ENCODE data around the gene ANKRD11. TPM values are rescaled to one million over a fixed set of nuclear protein-coding genes. Genes with fewer than 3 reads are reported as not detected.

The ANKRD11 gene
- total RNA-seq, 1 experiment from 2014 or later, result 297 TPM

- no TSS peak for BruUV-seq (replicated peaks)
- no peak overlapping the region for H3K4me3 ChIP-seq (ENCODE audit: low read depth, low read length)
- DNase-seq, result peak; percentile 76 to 83
- Mint-ChIP-seq H3K27me3 (ENCODE audit: insufficient read depth, unreplicated experiment) (no peaks in the 10 kb centered on the region), H3K27ac (ENCODE audit: unreplicated experiment) (peak overlapping the region; percentile 19), H3K36me3 (ENCODE audit: insufficient read depth, unreplicated experiment) (peaks cover 94% of the 10 kb centered on the region), H3K4me3 (ENCODE audit: unreplicated experiment) (peak overlapping the region; percentile 40), H3K4me1 (ENCODE audit: low read depth, unreplicated experiment) (peaks cover 46% of the 10 kb centered on the region), H3K9me3 (ENCODE audit: unreplicated experiment) (no peaks in the 10 kb centered on the region)
- ChIA-PET POLR2A (no interaction called here), CTCF (interaction anchor here (0.6 to 1.5 kb wide), 2 partner anchors 48 to 188 kb away, joined by 3 read pairs; partner anchors contain the start of gene SPG7)
- no peaks in the 10 kb centered on the region for H3K27me3 ChIP-seq (replicated peaks; ENCODE audit: control insufficient read depth, insufficient read depth, low read length)
- H3K4me1 ChIP-seq, result peaks cover 44% of the 10 kb centered on the region
- no peak for TF ChIP-seq CTCF (IDR thresholded peaks at IDR 0.05; ENCODE audit: insufficient read depth in 1 of 2, low read depth in 1 of 2, low read length in 1 of 2, severe bottlenecking in 1 of 2, unreplicated experiment in 1 of 2)
- H3K36me3 ChIP-seq (ENCODE audit: control insufficient read depth, insufficient read depth, low read length), result peaks cover 4% of the 10 kb centered on the region
- intact Hi-C loops (cut with micrococcal nuclease; ENCODE audit: unreplicated experiment), result no loop called here
- no peaks in the 10 kb centered on the region for H3K9me3 ChIP-seq
Observed at GRCh38 chr16:89319886-89320781, 170.2 kb downstream of the ANKRD11 start.

GRCh38 chr16:89319631-89319885, 170.8 kb downstream of the ANKRD11 start:
- POLR2A ChIA-PET, result no interaction called here
- no peaks in the 10 kb centered on the region for H3K27me3 Mint-ChIP-seq (ENCODE audit: insufficient read depth, unreplicated experiment)
- CTCF ChIA-PET, result interaction anchor here (0.6 to 1.5 kb wide), 2 partner anchors 49 to 188 kb away, joined by 3 read pairs; partner anchors contain the start of gene SPG7
- Histone ChIP-seq H3K4me3 (ENCODE audit: low read depth, low read length) (no peak overlapping the region), H3K4me1 (peaks cover 44% of the 10 kb centered on the region), H3K27me3 (replicated peaks; ENCODE audit: control insufficient read depth, insufficient read depth, low read length) (no peaks in the 10 kb centered on the region), H3K9me3 (no peaks in the 10 kb centered on the region), H3K36me3 (ENCODE audit: control insufficient read depth, insufficient read depth, low read length) (peaks cover 5% of the 10 kb centered on the region)
- intact Hi-C loops (cut with micrococcal nuclease; ENCODE audit: unreplicated experiment), result no loop called here
- DNase-seq, result no peak
- H3K4me1 Mint-ChIP-seq (ENCODE audit: low read depth, unreplicated experiment), result peaks cover 50% of the 10 kb centered on the region
- H3K27ac Mint-ChIP-seq (ENCODE audit: unreplicated experiment), result peak overlapping the region; percentile 19
- H3K9me3 Mint-ChIP-seq (ENCODE audit: unreplicated experiment), result no peaks in the 10 kb centered on the region
- H3K36me3 Mint-ChIP-seq (ENCODE audit: insufficient read depth, unreplicated experiment), result peaks cover 94% of the 10 kb centered on the region
- no peak for TF ChIP-seq CTCF (IDR thresholded peaks at IDR 0.05; ENCODE audit: insufficient read depth in 1 of 2, low read depth in 1 of 2, low read length in 1 of 2, severe bottlenecking in 1 of 2, unreplicated experiment in 1 of 2)
- H3K4me3 Mint-ChIP-seq (ENCODE audit: unreplicated experiment), result no peak overlapping the region
- BruUV-seq (replicated peaks), result no TSS peak

- no peak for TF ChIP-seq CTCF (IDR thresholded peaks at IDR 0.05; ENCODE audit: insufficient read depth in 1 of 2, low read depth in 1 of 2, low read length in 1 of 2, severe bottlenecking in 1 of 2, unreplicated experiment in 1 of 2)
- H3K36me3 Mint-ChIP-seq (ENCODE audit: insufficient read depth, unreplicated experiment), result peaks cover 94% of the 10 kb centered on the region
- H3K27me3 ChIP-seq (replicated peaks; ENCODE audit: control insufficient read depth, insufficient read depth, low read length), result no peaks in the 10 kb centered on the region
- DNase-seq, result no peak
- no peak overlapping the region for H3K4me3 ChIP-seq (ENCODE audit: low read depth, low read length)
- no peaks in the 10 kb centered on the region for H3K9me3 Mint-ChIP-seq (ENCODE audit: unreplicated experiment)
- intact Hi-C loops (cut with micrococcal nuclease; ENCODE audit: unreplicated experiment), result no loop called here
- CTCF ChIA-PET, result interaction anchor here (1.5 kb wide), 1 partner anchor 189 kb away, joined by 3 read pairs; the partner anchor contains the start of gene SPG7
- H3K4me1 ChIP-seq, result peaks cover 44% of the 10 kb centered on the region
- POLR2A ChIA-PET, result no interaction called here
- no peaks in the 10 kb centered on the region for H3K9me3 ChIP-seq
- H3K27ac Mint-ChIP-seq (ENCODE audit: unreplicated experiment), result peak overlapping the region; percentile 19
- H3K27me3 Mint-ChIP-seq (ENCODE audit: insufficient read depth, unreplicated experiment), result no peaks in the 10 kb centered on the region
- peaks cover 54% of the 10 kb centered on the region for H3K4me1 Mint-ChIP-seq (ENCODE audit: low read depth, unreplicated experiment)
- H3K36me3 ChIP-seq (ENCODE audit: control insufficient read depth, insufficient read depth, low read length), result peaks cover 5% of the 10 kb centered on the region
- peak overlapping the region; percentile 6 for H3K4me3 Mint-ChIP-seq (ENCODE audit: unreplicated experiment)
- BruUV-seq (replicated peaks), result no TSS peak
Observed at GRCh38 chr16:89318871-89319630, 171.3 kb downstream of the ANKRD11 start.

Measured in Caco-2 (cell line).